SK-N-SH (cell line): ENCODE measurements around the gene TMEM259.
A peak's percentile ranks its signal among the peaks of the same experiment; 100 is the strongest.

Source experiments
- CTCF ChIP-seq: fragments of 200-600 bp; sonication (generic); IDR thresholded peaks from 2 replicates; pipeline ENCODE4 v1.6.1; 2017; ENCODE audit warnings: antibody characterized with exemption, mild to moderate bottlenecking, moderate library complexity
- ELF1 ChIP-seq: IDR thresholded peaks from 2 replicates; pipeline ENCODE4 v1.4.0; 2012
- EP300 ChIP-seq, 2 experiments: IDR thresholded peaks; 2 replicates each; pipeline versions ENCODE4 v1.4.0 to v1.6.1; 2012; ENCODE audit warnings: borderline replicate concordance in 1 of 2, low read depth in 1 of 2, low read length in 1 of 2
- EZH2phosphoT487 ChIP-seq: fragments of 200-600 bp; sonication (generic); IDR thresholded peaks from 2 replicates; pipeline ENCODE4 v1.6.1; 2017; ENCODE audit warnings: low read depth, mixed run types, mild to moderate bottlenecking, antibody characterized with exemption, moderate library complexity, borderline replicate concordance
- MAX ChIP-seq: IDR thresholded peaks from 2 replicates; pipeline ENCODE4 v1.4.0; 2012; ENCODE audit warnings: low read depth
- RAD21 ChIP-seq: IDR thresholded peaks from 2 replicates; pipeline ENCODE4 v1.6.1; 2012; ENCODE audit warnings: mild to moderate bottlenecking, low read length
- REST ChIP-seq: IDR thresholded peaks from 2 replicates; pipeline ENCODE4 v1.6.1; 2012; ENCODE audit warnings: mild to moderate bottlenecking, low read depth, low read length, moderate library complexity
- SMC3 ChIP-seq: IDR thresholded peaks from 2 replicates; pipeline ENCODE4 v1.6.1; 2012; ENCODE audit warnings: low read depth, low read length, improper control_type of control experiment
- TAF1 ChIP-seq: IDR thresholded peaks from 2 replicates; pipeline ENCODE4 v1.6.1; 2012; ENCODE audit warnings: low read depth, mild to moderate bottlenecking, low read length, moderate library complexity, borderline replicate concordance
- TEAD4 ChIP-seq: IDR thresholded peaks from 2 replicates; pipeline ENCODE4 v1.4.0; 2012; ENCODE audit warnings: mild to moderate bottlenecking, borderline replicate concordance; ENCODE audit not compliant: insufficient read depth

GRCh38 chr19:1000095-1000494 lies 20.8 kb downstream of the TMEM259 start, which contains the start of gene GRIN3B:
- TF ChIP-seq CTCF (peak; percentile 56), ELF1 (no peak), EZH2phosphoT487 (no peak), SMC3 (0 out of 2 replicates have a peak, but pooled peaks have one; percentile 16), MAX (no peak), RAD21 (no peak), TAF1 (no peak), REST (no peak), TEAD4 (no peak), EP300 (IDR thresholded peaks at IDR 0.05; ENCODE audit: borderline replicate concordance in 1 of 2, low read depth in 1 of 2, low read length in 1 of 2) (no peak)
